ENCODE measurements around the gene LCTL.

Gene LCTL, protein sequence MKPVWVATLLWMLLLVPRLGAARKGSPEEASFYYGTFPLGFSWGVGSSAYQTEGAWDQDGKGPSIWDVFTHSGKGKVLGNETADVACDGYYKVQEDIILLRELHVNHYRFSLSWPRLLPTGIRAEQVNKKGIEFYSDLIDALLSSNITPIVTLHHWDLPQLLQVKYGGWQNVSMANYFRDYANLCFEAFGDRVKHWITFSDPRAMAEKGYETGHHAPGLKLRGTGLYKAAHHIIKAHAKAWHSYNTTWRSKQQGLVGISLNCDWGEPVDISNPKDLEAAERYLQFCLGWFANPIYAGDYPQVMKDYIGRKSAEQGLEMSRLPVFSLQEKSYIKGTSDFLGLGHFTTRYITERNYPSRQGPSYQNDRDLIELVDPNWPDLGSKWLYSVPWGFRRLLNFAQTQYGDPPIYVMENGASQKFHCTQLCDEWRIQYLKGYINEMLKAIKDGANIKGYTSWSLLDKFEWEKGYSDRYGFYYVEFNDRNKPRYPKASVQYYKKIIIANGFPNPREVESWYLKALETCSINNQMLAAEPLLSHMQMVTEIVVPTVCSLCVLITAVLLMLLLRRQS

GRCh38 chr15:66565741-66566144 is at the start of gene LCTL:
LCTL (minus strand) TSS chr15:66565998; CDS start chr15:66565365, 633 bp downstream.
- H3K4me2 ChIP-seq, result peak within 1 kb of the TSS in 9 of 11 experiments; percentile 2 to 55 (median 24); a peak in 11 of 22 replicates
- no peaks in the 10 kb centered on the region for H3K27me3 ChIP-seq
- no peak within 1 kb of the TSS for H3K4me3 ChIP-seq
- H3K4me1 ChIP-seq, result peaks cover 0 to 11% (median 6%) of the 10 kb centered on the region in 10 experiments; a peak in 10 of 20 replicates
- peaks cover 0 to 2% (median 0%) of the 10 kb centered on the region in 11 experiments; a peak in 2 of 22 replicates for H3K9me3 ChIP-seq (replicated peaks in 1 of 11)
- no peak within 1 kb of the TSS for H3K9ac ChIP-seq
- H3K36me3 ChIP-seq, result no peaks in the 10 kb centered on the region
- TF ChIP-seq Cebpa-rat (IDR thresholded peaks at IDR 0.05), result no peak
- no peaks in the 10 kb centered on the region for H4K20me1 ChIP-seq
- H3K27ac ChIP-seq, result no peak within 1 kb of the TSS; a peak in 1 of 22 replicates

DNA sequence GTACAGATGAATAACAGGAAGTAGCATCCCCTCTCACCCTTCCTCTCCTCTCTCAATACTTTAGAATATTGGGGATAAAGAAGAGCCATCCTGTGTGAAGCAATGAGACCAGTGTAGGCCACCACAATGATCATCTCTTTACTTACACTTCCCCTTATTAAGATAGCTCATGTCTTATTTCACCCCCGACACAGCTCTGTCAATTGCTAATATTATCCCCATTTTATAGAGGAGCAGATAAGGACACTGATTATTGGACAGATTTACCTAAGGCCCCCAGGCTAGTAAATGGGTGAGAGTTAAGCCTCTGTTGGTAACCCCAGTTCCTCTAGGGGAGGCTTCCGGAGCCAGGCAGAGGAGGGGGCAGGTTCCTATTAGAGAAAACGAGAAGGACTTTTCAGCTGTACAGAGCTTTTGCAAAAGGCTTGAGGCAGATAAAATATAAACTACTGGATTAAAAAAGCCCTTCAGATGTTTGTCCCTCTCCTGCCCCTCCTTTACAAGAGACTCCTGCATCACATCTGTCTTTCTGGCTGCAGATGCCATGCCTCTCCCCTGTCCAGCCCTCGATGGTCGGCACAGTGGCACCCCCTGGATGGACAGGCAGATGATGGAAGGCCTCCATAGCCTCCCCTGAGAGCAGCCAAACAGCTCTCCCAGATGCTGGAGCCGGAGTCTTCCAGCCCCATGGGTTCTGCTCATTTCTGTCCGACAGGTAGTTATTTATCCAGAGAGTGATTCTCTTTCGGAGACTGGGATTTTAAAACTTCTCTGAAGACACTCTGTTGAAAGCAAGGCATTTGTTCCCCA is 49.4 kb upstream of the LCTL start:
- H3K36me3 ChIP-seq, result no peaks in the 10 kb centered on the region
- H3K4me2 ChIP-seq, result peak overlapping the region; percentile 62 to 91 (median 79)
- H3K4me1 ChIP-seq, result peaks cover 58 to 73% (median 67%) of the 10 kb centered on the region in 10 experiments
- TF ChIP-seq Cebpa-rat (IDR thresholded peaks at IDR 0.05), result peak in 4 of 11 experiments; percentile 7 to 50 (median 38); a peak in 1 of 22 replicates
- no peaks in the 10 kb centered on the region for H4K20me1 ChIP-seq
- peaks cover 0 to 6% (median 4%) of the 10 kb centered on the region in 11 experiments; a peak in 11 of 22 replicates for H3K27me3 ChIP-seq
- peak overlapping the region in 2 of 10 experiments; percentile 10 to 18; a peak in 1 of 20 replicates for H3K4me3 ChIP-seq
- H3K9me3 ChIP-seq (replicated peaks in 1 of 11), result no peaks in the 10 kb centered on the region
- peak overlapping the region in 8 of 11 experiments; percentile 5 to 75 (median 48); a peak in 12 of 22 replicates for H3K9ac ChIP-seq
- peak overlapping the region in 10 of 11 experiments; percentile 3 to 96 (median 74); a peak in 18 of 22 replicates for H3K27ac ChIP-seq

DNA sequence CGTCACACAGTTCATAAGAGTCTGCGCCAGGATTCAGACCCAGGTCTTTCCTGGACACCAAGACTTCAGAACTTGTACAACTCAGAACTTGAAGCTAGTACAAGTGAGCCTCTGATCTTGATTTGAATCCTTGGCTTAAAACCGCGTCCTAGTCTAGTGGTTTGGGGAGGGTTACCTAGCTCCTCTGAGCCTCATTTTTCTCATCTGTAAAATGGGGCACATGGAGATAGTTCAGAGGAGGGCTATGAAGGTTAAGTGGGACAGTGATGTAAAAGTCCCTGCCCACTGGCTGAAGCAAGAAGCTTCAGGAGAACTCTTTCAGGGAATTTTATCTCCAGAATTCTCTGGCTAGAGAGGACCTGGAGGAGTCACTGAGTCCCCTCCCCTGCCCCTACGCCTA is 48.7 kb upstream of the LCTL start:
- Histone ChIP-seq H3K4me3 (peak overlapping the region in 2 of 10 experiments; percentile 10 to 20; a peak in 1 of 20 replicates), H3K27ac (peak overlapping the region; percentile 3 to 96 (median 71); a peak in 19 of 22 replicates), H4K20me1 (no peaks in the 10 kb centered on the region), H3K4me1 (peaks cover 58 to 71% (median 67%) of the 10 kb centered on the region in 10 experiments), H3K9ac (peak overlapping the region in 6 of 11 experiments; percentile 5 to 75 (median 54); a peak in 9 of 22 replicates), H3K4me2 (peak overlapping the region; percentile 62 to 91 (median 79)), H3K9me3 (replicated peaks in 1 of 11) (no peaks in the 10 kb centered on the region), H3K27me3 (no peaks in the 10 kb centered on the region), H3K36me3 (no peaks in the 10 kb centered on the region)
- no peak for TF ChIP-seq Cebpa-rat (IDR thresholded peaks at IDR 0.05)

DNA sequence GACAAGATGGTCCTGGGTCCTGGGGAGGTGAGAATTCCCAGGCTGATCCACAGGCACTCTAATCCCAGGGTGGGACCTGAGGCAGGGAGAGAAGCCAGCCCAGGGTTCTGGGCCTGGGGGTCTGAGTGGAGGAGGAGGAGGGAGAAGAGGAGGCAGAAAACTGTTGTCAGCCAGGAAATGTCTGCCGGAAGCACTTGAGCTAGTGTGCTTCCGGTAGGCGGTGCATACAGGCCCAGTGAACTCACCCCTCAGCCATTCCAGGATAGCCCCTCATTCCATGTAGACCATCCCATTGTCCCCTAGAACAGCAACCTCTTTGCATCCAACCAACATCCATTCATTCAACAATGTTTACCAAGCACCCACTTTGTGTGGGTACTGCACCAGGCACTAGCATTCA is 47.9 kb upstream of the LCTL start:
- H3K9ac ChIP-seq, result peak overlapping the region in 8 of 11 experiments; percentile 11 to 75 (median 48); a peak in 11 of 22 replicates
- H3K27ac ChIP-seq, result peak overlapping the region; percentile 17 to 96 (median 71); a peak in 21 of 22 replicates
- no peaks in the 10 kb centered on the region for H3K36me3 ChIP-seq
- H4K20me1 ChIP-seq, result no peaks in the 10 kb centered on the region
- H3K27me3 ChIP-seq, result no peaks in the 10 kb centered on the region
- no peak for TF ChIP-seq Cebpa-rat (IDR thresholded peaks at IDR 0.05)
- H3K4me3 ChIP-seq, result peak overlapping the region in 3 of 10 experiments; percentile 4 to 20 (median 17); a peak in 3 of 20 replicates
- H3K4me2 ChIP-seq, result peak overlapping the region; percentile 62 to 91 (median 79)
- H3K4me1 ChIP-seq, result peaks cover 58 to 63% (median 61%) of the 10 kb centered on the region in 10 experiments
- H3K9me3 ChIP-seq (replicated peaks in 1 of 11), result no peaks in the 10 kb centered on the region

DNA sequence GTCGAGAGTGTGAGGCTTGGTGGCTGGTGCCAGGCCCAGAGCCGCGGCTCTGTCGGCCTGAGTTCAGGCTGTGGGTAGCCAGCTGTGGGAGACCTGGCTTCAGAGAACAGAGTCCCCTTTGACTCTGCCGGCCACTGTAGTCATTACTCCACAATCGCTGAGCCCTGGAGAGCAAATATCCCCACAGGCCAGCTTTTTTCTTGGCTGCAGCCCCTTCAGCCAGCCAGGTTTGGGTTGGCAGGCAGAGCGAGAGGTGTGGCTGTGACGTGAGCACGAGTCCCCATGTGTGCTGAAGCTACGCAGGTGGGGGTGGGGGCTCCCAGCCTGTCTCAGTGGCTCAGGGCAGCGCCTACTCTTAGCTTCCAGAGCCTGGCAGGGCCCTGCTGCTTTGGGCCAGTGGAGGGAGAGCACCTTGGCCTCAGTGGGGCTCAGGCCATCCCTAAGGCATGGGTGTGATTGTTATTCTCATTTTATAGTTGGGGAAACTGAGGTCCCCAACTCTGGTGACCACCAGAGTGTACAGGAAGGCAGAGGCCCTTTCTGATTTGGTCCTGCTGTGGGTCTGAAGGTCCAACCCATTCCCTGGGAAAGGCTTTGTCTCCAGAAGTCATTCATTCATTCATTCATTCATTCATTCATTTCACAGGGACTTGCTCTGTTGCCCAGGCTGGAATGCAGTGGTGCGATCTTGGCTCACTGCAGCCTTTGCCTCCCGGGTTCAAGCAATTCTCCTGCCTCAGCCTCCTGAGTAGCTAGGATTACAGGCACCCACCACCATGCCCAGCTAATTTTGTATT is 45.7 kb upstream of the LCTL start:
- no peak for TF ChIP-seq Cebpa-rat (IDR thresholded peaks at IDR 0.05)
- H3K36me3 ChIP-seq, result no peaks in the 10 kb centered on the region
- H3K4me3 ChIP-seq, result no peak overlapping the region
- no peak overlapping the region for H3K4me2 ChIP-seq
- H3K9me3 ChIP-seq (replicated peaks in 1 of 11), result no peaks in the 10 kb centered on the region
- no peak overlapping the region for H3K27ac ChIP-seq
- no peak overlapping the region for H3K9ac ChIP-seq
- no peaks in the 10 kb centered on the region for H4K20me1 ChIP-seq
- peaks cover 38 to 49% (median 39%) of the 10 kb centered on the region in 10 experiments for H3K4me1 ChIP-seq
- no peaks in the 10 kb centered on the region for H3K27me3 ChIP-seq

DNA sequence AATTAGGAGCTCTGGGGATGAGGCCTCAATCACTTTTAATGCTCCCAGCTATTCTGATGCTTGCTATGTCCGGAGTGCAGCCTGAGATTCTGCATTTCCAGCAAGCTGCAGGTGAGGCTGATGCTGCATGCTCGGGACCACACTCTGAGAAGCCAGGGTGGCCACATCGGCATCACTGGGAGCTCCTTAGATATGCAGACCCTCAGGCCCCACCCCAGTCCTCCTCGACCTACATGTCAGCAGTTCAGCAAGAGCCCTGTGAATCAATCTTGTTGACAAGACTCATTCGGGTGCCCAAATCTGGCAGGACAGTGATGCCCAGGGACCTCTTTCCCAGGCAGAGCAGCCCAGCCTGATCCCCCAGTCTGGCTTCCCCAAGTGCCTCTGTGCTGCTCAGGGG is 44.1 kb upstream of the LCTL start:
- H3K36me3 ChIP-seq, result no peaks in the 10 kb centered on the region
- no peak overlapping the region for H3K4me2 ChIP-seq
- TF ChIP-seq Cebpa-rat (IDR thresholded peaks at IDR 0.05), result no peak
- H3K27me3 ChIP-seq, result no peaks in the 10 kb centered on the region
- no peak overlapping the region for H3K9ac ChIP-seq
- peaks cover 23 to 33% (median 23%) of the 10 kb centered on the region in 10 experiments for H3K4me1 ChIP-seq
- H3K9me3 ChIP-seq (replicated peaks in 1 of 11), result no peaks in the 10 kb centered on the region
- no peaks in the 10 kb centered on the region for H4K20me1 ChIP-seq
- H3K4me3 ChIP-seq, result no peak overlapping the region
- H3K27ac ChIP-seq, result no peak overlapping the region

- H3K36me3 ChIP-seq, result no peaks in the 10 kb centered on the region
- H3K4me2 ChIP-seq, result no peak overlapping the region
- TF ChIP-seq Cebpa-rat (IDR thresholded peaks at IDR 0.05), result no peak
- no peaks in the 10 kb centered on the region for H3K9me3 ChIP-seq (replicated peaks in 1 of 11)
- H3K27ac ChIP-seq, result no peak overlapping the region
- H3K9ac ChIP-seq, result no peak overlapping the region
- H3K4me1 ChIP-seq, result peaks cover 13 to 23% (median 13%) of the 10 kb centered on the region in 10 experiments
- no peaks in the 10 kb centered on the region for H3K27me3 ChIP-seq
- no peak overlapping the region for H3K4me3 ChIP-seq
- no peaks in the 10 kb centered on the region for H4K20me1 ChIP-seq
These were observed 43.1 kb upstream of the LCTL start for GRCh38 chr15:66608881-66609280.

GRCh38 chr15:66608159-66608558 is 42.4 kb upstream of the LCTL start:
- Histone ChIP-seq H4K20me1 (no peaks in the 10 kb centered on the region), H3K4me1 (peaks cover 5 to 16% (median 6%) of the 10 kb centered on the region in 10 experiments), H3K4me2 (peak overlapping the region in 2 of 11 experiments; percentile 2 to 36; a peak in 2 of 22 replicates), H3K27me3 (no peaks in the 10 kb centered on the region), H3K27ac (no peak overlapping the region), H3K4me3 (no peak overlapping the region), H3K9ac (no peak overlapping the region), H3K36me3 (no peaks in the 10 kb centered on the region), H3K9me3 (replicated peaks in 1 of 11) (no peaks in the 10 kb centered on the region)
- TF ChIP-seq Cebpa-rat (IDR thresholded peaks at IDR 0.05), result no peak

Data from BLaER1 treated with 17β-estradiol and CSF1 and Interleukin-3, amounts not matched to agents 10 nM and 100 nM (cell line).